GM10847 (cell line): ENCODE measurements around the gene COX7B.

Experiments used
- POLR2A ChIP-seq: IDR thresholded peaks from 2 replicates; pipeline ENCODE4 v1.6.1; 2011; ENCODE audit not compliant: insufficient read length; ENCODE audit errors: extremely low read depth

Gene COX7B, protein sequence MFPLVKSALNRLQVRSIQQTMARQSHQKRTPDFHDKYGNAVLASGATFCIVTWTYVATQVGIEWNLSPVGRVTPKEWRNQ

DNA sequence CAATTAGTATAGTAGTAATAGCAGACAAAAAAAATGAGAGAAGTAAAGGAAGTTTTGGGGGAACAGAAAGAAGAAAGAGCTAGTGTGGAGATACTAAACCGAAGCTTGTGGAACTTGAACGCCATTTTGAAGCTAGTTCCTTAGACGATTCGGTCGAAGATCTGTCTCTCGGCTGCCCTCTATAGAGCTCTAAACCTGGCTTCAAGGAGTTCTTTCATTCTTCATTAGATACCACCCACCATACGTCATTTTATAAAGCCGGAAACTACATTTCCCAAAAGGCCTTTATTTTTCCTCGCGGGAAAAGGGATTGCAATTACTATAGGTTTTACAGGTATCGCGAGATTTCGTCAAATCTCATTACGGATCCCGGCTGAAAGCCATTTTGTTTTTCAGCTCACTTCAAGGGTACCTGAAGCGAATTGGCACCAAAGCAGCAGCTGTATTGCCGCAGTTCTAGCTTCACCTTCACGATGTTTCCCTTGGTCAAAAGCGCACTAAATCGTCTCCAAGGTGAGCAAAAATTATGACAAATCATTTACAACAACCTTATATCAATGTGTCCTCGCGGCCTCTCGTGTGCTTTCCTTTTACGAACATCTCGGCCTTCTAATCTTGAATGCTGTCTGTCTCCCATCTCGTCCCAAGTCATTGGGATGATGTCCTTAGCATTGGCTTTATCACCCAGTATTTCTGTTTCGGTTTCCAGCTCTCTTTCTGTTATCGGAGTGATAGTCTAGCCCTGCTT, at the start of gene COX7B:
Gene COX7B (plus strand): TSS at position 388 of the 748 bp plus-strand sequence. CDS start 86 bp downstream, at position 474.
- TF ChIP-seq POLR2A: no peak

DNA sequence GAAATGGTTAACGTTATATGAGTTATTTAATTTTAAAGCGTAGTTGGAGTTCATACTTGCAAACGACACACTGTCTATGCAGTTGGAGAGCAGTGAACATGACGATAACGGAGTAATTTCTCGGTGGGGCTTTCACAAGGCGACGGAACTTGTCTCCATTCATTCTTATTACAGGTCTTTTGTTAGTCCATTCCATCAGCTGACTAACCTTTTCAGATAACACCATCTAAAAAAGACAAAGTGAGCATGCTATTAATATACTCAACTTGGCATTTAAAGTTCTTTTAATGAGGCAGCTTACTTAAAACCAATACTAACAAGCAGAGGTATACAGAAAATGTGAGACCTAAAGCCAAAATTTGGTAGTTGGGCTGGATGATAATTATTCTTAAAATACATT, 23.9 kb upstream of the COX7B start:
- no peak for TF ChIP-seq POLR2A

DNA sequence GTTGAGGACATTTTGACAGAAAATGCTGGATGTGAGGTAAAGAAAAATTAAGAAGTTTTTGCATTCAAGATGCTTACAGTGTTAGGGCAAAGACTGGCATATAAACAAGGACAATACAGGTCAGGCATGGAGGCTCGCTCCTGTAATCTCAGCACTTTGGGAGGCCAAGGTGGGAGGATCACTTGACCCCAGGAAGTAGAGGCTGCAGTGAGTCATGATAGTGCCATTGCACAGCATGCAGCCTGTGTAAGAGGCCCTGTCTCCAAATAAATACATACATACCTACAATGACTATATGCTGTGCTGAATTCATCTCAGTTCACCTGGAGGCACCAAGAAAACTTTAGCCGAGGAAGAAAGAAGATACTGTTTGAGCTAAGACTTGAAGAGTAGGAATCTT, 6.4 kb upstream of the COX7B start:
- TF ChIP-seq POLR2A: no peak

DNA sequence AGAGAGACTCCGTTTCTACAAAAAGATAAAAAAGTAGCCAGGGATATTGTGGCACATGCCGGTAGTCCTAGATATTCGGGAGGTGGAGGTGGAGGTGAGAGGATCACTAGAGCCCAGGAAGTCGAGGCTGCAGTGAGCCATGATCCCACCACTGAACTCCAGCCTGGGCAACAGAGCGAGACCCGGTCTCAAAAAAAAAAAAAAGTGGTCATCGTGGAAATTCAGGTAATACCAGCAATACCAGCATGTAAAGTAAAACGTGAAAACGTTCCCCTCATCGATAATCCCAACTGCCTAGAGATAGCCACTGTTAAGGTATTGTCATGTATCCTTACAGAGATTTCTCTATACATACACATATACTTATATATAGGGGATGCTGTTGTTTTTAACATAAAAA, 5.6 kb upstream of the COX7B start:
- TF ChIP-seq POLR2A: no peak

DNA sequence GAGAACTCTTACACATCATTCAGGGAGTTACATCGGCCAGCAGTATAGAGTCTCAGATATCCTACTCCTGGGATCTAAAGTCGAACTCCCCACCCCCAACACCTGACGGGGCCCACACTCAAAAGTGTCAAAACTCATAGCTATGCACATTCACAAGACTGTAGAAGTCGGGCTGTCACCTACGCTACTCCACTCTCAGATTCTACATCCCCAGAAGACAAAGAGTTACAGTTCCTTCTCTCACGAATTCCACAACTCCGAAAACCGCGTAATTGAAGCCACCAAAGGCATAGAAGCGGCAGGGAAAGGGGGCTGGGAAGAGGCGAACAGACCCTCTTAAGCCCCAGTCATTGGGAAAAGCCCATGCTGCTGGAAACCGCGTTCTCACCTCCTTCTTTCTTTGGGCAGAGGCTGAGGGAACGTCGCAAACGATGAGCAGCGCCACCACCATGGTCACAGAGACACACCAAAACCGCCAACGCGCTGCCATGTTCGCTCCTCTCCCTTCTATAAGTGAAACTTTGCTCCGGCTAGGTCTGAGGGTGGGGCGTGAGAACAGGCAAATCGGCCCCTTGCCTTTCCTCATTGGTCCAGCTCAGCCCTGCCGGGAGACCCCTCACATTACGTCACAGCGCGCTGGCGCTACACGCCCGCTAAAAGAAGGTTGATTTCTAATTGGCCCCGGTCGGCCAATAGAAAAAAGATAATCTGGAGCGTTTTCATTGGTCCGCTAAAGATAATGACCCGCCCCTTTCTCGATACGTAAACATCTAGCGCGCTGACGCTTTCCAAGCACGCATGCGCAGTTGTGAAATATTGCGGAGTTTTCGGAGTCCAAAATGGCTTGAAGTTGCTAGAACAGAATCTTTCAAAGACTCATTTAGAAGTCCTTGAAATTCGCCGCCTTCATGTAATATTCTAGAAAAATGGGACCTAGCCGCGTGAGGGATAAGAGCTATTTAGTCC, 4.1 kb upstream of the COX7B start, which contains the start of gene MAGT1:
Gene MAGT1 (minus strand): TSS at position 515 of the 966 bp plus-strand sequence. CDS start 25 bp downstream, at position 490.
- peak; percentile 80 for TF ChIP-seq POLR2A

DNA sequence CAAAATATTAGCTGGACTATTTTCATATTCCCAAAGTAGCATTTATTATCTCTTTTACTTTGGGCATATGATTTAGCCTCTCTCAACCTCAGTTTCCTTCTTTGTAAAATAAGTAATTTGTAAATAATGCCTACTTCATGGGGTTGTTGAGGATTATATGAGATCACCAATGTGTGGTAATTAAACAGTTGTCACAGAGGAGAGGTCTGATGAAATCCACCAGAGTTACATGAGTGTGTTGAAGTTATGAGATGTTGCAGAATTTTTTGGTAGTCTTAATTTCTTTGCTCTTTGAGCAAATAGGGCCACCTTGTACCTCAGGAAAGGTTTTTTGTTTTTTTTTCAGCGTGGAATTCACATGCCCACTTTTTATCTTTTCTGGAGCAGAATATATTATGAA, 1.4 kb downstream of the COX7B start:
- TF ChIP-seq POLR2A: no peak

DNA sequence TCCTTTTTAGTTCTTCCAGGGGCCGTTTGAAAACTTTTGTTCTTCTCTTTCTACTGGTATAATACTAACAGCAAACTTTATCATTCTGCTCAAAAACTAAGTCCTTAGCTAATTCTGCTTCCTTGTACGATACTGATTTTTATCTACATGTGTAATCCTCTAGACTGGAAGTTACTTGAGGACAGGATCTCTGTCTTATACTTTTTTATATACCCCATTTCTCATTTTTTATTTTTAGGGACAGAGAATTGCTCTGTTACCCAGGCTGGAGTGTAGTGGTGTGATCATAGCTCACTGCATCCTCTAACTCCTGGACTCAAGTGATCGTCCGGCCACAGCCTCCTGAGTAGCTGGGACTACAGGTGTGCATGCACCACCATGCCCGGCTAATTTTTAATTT, 2.2 kb downstream of the COX7B start:
- no peak for TF ChIP-seq POLR2A

DNA sequence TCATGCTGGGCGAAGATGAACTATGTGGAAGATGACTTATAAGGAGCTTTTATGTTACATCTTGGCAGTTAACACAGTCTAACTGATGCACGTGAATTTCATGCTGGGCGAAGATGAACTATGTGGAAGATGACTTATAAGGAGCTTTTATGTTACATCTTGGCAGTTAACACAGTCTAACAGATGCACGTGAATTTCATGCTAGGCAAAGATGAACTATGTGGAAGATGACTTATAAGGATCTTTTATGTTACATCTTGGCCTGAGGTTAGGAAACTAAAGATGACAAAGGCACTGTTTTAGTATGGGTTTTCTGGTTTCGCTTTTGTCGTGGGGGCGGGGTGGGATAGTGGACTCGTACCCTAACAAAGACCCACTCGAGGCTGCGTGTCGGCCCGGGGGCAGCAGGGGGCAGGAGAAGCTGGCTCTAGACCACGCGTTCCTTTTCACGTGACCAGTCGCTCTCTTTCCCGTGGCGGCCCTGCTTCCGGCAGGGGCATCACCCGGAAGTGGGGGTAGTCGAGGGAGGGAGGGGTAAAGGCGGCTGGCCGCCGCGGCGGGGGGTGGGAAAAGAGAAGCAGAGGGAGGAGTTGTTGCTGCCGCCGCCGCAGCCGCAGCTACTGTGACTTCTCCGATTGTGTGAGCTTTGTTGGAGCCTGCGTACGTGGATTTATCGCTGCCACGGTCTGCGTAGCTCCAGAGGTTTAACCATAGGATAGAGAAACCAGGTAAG, 11.0 kb downstream of the COX7B start, which contains the start of gene ATP7A:
Gene ATP7A (plus strand): TSS at position 586 of the 733 bp plus-strand sequence. CDS start 60,949 bp downstream, outside the sequence.
- TF ChIP-seq POLR2A: no peak

DNA sequence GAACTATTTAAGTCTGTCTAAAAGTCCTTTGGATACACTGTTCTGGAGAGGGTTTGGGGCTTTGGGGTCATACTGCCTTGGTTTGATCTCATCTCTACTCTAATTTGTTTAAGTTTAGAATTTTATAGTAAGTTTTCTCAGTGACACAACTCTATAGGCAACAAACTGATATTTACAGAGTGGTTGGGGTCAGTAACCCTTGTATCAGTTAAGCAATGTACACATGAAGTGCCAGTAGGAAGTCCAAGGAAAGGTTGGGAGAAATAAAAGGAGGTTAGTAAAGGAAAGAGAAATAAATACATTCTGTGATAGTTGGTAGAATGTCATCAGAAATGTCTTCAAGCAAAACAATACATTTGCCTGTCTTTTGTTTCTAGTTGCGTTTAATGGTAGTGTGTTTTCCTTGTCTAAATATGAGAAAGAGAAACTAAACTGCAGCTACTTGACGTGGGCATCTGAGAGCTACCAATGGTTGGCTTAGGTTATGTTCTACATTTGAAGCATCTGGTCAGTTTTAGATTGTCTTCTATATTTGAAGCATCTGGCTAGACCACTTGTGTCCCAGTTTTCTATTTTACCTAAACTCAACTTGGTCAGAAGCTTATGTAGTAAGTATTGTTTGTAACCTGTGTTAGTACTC, 18.1 kb downstream of the COX7B start:
- no peak for TF ChIP-seq POLR2A

DNA sequence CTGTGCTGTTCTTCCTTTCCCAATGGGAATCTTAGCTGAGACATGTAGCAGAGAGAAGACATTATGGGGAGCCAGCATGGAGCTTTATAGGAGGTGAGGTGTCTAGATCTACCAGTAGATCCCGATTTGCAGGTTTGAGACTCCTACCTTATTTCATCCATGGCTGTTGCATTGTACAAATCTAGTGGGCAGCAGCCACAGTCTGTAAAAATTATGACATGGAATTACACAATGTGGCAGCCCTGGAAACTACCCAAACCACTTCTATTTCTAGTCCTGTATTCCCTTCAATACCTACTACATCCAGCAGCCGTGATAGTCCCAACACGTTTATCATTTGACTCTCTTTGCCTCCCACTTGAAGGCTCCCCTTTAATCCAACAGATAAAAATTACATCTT, 19.3 kb downstream of the COX7B start:
- TF ChIP-seq POLR2A: no peak

DNA sequence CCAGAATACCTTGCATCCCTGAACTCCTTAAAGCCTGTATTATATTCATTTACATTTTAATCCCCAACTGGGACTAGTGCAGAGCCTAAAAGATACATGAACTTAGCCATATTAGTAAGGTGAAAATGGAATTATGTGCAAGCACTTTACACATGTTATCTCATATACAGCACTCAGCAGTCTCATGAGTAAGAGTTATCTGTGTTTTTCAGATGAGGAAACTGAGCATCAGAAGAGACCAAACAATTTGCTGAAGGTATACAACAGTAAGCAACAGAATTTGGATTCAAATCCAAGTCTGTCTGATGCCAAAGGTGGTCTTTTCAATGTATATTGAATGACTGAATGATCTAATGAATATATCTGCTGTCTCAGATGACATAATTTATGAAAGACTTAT, 23.5 kb downstream of the COX7B start:
- TF ChIP-seq POLR2A: no peak

DNA sequence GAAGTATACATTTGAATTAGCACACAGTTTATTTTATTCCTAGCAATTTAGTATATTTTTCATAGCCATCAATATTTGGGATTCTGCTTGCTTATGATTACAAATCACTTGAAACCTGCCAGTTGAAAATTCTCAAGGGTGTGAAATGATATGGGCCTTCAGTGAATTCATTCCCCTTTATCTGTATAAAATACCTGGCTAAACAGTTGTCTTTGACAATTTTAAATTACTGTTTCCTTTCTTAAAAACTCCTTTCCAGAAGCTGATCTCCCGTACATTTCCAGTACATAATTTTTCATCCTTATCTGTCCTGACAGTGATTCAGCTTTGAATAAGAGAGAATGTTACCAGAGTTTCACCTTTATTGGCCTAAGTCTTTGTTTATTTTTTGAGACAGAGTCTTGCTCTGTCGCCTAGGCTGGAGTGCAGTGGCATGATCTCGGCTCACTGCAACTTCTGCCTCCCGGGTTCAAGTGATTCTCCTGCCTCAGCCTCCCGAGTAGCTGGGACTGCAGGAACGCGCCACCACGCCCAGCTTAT, 25.1 kb downstream of the COX7B start:
- TF ChIP-seq POLR2A: no peak

DNA sequence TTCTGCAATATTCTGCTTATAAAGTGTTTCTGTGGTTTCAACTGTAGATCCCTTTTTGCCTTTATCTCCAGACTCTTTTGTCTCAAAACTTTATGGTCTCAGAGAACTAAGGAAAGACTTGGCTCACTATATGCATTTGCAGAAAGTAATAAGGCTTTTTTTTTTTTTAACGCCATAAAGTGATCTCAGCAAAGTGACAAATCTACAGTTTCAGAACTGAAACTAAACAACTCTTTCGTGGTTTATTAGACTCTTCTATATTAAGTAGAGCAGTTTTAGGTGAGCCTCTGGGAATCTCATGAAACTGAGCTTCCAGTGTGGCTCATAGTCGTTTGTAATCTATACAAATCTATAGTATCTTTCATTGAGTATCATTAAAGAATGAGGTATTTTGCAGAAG, 26.5 kb downstream of the COX7B start:
- no peak for TF ChIP-seq POLR2A

DNA sequence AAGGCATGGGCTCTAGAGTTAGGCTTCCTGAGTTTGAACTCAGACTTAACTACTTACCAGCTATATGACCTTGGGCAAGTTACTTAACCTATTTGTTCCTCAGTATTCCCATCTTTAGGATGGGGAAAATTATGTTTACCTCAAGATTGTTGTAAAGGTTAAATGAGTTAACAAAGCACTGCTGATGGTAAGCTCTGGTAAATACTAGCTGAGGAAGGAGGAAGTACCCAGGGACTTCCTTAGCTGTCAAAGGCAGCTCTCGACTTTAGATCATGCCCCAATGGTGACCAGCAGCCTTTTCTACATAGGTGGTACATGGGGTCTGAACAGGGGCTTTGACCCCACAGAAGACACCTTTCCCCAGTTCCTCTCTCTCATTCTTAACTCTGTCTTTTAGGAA, 31.3 kb downstream of the COX7B start:
- no peak for TF ChIP-seq POLR2A

DNA sequence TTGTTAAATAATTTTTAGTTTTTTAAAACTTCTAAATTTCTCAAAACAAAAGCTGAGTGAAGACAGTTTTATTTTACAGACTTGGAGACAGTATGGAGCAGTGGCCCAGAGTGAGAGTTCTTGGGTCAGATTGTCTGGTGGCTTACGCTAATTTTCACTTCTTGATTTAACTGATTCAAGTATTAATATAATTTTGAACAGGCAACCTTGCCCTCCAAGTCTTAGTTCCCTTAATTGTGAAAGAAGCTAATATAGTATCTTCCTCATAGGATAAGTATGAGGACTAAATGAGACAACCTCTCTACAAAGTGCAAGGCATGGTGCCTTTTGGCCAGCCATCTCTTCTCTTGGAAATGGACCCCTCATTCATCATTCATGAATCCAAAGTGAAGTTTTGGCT, 36.6 kb downstream of the COX7B start:
- TF ChIP-seq POLR2A: no peak

DNA sequence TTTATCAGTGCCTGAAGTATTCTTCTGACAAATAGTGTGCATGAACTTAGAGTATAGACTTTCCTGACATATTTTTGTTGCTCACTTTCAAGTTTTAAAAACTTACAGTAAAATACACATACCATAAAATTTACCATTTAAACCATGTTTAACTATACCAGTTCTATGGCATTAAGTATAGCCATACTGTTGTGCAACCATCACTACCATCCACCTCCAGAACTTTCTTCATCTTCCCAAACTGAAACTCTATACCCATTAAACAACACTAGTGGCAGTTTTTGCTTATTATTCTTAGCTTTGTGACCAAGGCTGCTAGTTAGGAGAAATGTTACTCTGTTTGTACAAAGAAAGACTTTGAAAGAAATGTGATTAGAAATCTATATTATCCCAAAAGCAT, 37.0 kb downstream of the COX7B start:
- no peak for TF ChIP-seq POLR2A
